ENCODE data around the gene RYK.

The RYK gene

GRCh38 chr3:134249296-134249841 lies 1.3 kb downstream of the RYK start:
- DNase-seq (ENCODE audit: low read depth) = no peak
- no peak for TF ChIP-seq CTCF (IDR thresholded peaks at IDR 0.05; ENCODE audit: low read depth, low read length, missing control alignments)
- in situ Hi-C loops (cut with HindIII; ENCODE audit: low sequenced_read_pairs) = loop anchor here (25.0 kb wide), 1 partner anchor 238 kb away; the partner anchor contains the start of genes ANAPC13 and CEP63
- H3K4me3 ChIP-seq (ENCODE audit: low read depth, low read length) = peak overlapping the region; percentile 67

- H3K4me3 ChIP-seq (ENCODE audit: low read depth, low read length) = no peak overlapping the region
- in situ Hi-C loops (cut with HindIII; ENCODE audit: low sequenced_read_pairs) = loop anchor here (25.0 kb wide), 1 partner anchor 242 kb away; the partner anchor contains the start of genes ANAPC13 and CEP63
- no peak for TF ChIP-seq CTCF (IDR thresholded peaks at IDR 0.05; ENCODE audit: low read depth, low read length, missing control alignments)
- no peak for DNase-seq (ENCODE audit: low read depth)
These were observed 5.7 kb downstream of the RYK start for GRCh38 chr3:134244921-134245320.

GRCh38 chr3:134242649-134243617 lies 7.7 kb downstream of the RYK start:
- TF ChIP-seq CTCF (IDR thresholded peaks at IDR 0.05; ENCODE audit: low read depth, low read length, missing control alignments) = no peak
- peak; percentile 77 for DNase-seq (ENCODE audit: low read depth)
- in situ Hi-C loops (cut with HindIII; ENCODE audit: low sequenced_read_pairs) = loop anchor here (25.0 kb wide), 1 partner anchor 244 kb away; the partner anchor contains the start of genes ANAPC13 and CEP63
- H3K4me3 ChIP-seq (ENCODE audit: low read depth, low read length) = no peak overlapping the region

GRCh38 chr3:134239538-134239937 lies 11.1 kb downstream of the RYK start:
- no peak for DNase-seq (ENCODE audit: low read depth)
- in situ Hi-C loops (cut with HindIII; ENCODE audit: low sequenced_read_pairs) = loop anchor here (25.0 kb wide), 1 partner anchor 248 kb away; the partner anchor contains the start of genes ANAPC13 and CEP63
- TF ChIP-seq CTCF (IDR thresholded peaks at IDR 0.05; ENCODE audit: low read depth, low read length, missing control alignments) = no peak
- no peak overlapping the region for H3K4me3 ChIP-seq (ENCODE audit: low read depth, low read length)

- in situ Hi-C loops (cut with HindIII; ENCODE audit: low sequenced_read_pairs) = loop anchor here (25.0 kb wide), 1 partner anchor 250 kb away; the partner anchor contains the start of genes ANAPC13 and CEP63
- H3K4me3 ChIP-seq (ENCODE audit: low read depth, low read length) = no peak overlapping the region
- DNase-seq (ENCODE audit: low read depth) = no peak
- TF ChIP-seq CTCF (IDR thresholded peaks at IDR 0.05; ENCODE audit: low read depth, low read length, missing control alignments) = no peak
These were observed 13.1 kb downstream of the RYK start for GRCh38 chr3:134237454-134238145.
